ENCODE data around the gene STRIT1. TPM values are rescaled to one million over a fixed set of nuclear protein-coding genes. Genes with fewer than 3 reads are reported as not detected.
A peak's percentile ranks its signal among the peaks of the same experiment; 100 is the strongest.

Gene STRIT1
- total RNA-seq, 1 donor from 2014 or later, result not detected

DNA sequence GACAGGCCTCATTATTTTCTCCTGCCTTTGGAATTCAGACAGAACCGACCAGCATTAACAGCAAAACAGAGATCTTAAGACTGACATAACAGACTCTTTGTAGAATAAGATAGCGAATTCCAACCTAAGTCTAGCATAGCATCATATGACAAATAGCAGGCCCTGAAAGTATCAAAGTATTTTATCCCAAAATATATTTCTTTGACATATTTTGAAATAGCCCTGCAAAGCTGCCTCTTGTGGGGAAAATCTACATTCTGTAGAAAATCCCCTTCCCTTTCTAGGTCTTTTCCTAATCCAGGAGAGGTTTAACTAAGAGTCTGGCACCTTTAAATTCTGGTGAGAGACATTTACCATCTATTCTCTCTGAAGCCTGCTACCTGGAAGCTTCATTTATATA, 34.4 kb upstream of the STRIT1 start:
- DNase-seq, result no peak
- no peak overlapping the region for H3K4me3 Mint-ChIP-seq (ENCODE audit: unreplicated experiment)
- H3K4me1 Mint-ChIP-seq (ENCODE audit: low read depth, unreplicated experiment), result peaks cover 5% of the 10 kb centered on the region
- peaks cover 2% of the 10 kb centered on the region for H3K27me3 Mint-ChIP-seq (ENCODE audit: unreplicated experiment)
- no peaks in the 10 kb centered on the region for H3K9me3 Mint-ChIP-seq (ENCODE audit: unreplicated experiment)
- H3K27ac Mint-ChIP-seq (ENCODE audit: unreplicated experiment), result no peak overlapping the region
- no peaks in the 10 kb centered on the region for H3K36me3 Mint-ChIP-seq (ENCODE audit: unreplicated experiment)
- TF ChIP-seq, protein P1, sequence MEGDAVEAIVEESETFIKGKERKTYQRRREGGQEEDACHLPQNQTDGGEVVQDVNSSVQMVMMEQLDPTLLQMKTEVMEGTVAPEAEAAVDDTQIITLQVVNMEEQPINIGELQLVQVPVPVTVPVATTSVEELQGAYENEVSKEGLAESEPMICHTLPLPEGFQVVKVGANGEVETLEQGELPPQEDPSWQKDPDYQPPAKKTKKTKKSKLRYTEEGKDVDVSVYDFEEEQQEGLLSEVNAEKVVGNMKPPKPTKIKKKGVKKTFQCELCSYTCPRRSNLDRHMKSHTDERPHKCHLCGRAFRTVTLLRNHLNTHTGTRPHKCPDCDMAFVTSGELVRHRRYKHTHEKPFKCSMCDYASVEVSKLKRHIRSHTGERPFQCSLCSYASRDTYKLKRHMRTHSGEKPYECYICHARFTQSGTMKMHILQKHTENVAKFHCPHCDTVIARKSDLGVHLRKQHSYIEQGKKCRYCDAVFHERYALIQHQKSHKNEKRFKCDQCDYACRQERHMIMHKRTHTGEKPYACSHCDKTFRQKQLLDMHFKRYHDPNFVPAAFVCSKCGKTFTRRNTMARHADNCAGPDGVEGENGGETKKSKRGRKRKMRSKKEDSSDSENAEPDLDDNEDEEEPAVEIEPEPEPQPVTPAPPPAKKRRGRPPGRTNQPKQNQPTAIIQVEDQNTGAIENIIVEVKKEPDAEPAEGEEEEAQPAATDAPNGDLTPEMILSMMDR (IDR thresholded peaks at IDR 0.05; ENCODE audit: partially characterized antibody, unreplicated experiment), result no peak

DNA sequence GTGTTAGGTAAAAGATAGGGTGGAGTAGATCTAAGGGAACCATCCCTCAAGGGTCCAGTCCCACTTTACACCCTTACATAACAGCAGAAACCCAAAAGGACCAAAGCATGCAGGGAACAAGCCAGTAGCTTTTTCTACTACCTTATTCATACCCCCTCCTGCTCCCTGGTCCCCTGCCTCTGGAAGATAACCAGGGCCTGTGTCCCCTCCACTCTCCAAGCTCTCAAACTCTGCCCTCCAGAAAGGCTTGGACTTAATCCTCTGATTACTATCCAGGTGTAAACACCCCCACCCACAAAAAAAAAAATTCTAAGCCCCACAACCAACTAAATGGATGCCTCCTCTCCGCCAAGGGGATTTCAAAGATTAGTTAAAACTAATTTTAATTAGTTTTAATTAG, 33.9 kb upstream of the STRIT1 start:
- Mint-ChIP-seq H3K4me1 (ENCODE audit: low read depth, unreplicated experiment) (peaks cover 5% of the 10 kb centered on the region), H3K4me3 (ENCODE audit: unreplicated experiment) (no peak overlapping the region)

DNA sequence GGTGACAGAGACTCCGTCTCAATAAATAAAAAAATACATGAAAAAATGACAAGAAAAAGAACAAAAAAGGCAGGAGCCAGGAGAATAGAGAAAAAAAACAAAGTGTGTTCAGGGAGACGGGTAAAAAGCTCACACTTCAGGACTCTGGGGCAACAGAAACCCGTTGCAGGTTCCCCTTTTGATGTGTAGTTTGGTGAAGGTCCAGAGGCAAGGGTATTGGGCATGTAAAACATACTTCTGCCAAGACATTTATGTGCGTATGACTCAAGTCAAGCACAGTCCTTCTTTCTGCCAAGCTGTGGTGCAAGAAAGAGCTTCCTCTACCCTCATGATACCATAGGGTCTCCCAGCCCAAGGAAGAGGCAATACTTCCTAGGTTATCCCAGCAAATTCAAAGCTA, 33.4 kb upstream of the STRIT1 start:
- Mint-ChIP-seq H3K27ac (ENCODE audit: unreplicated experiment) (no peak overlapping the region), H3K27me3 (ENCODE audit: unreplicated experiment) (peaks cover 2% of the 10 kb centered on the region), H3K4me1 (ENCODE audit: low read depth, unreplicated experiment) (peaks cover 10% of the 10 kb centered on the region), H3K36me3 (ENCODE audit: unreplicated experiment) (no peaks in the 10 kb centered on the region), H3K4me3 (ENCODE audit: unreplicated experiment) (no peak overlapping the region), H3K9me3 (ENCODE audit: unreplicated experiment) (no peaks in the 10 kb centered on the region)
- TF ChIP-seq, protein P1 (IDR thresholded peaks at IDR 0.05; ENCODE audit: partially characterized antibody, unreplicated experiment), result no peak
- DNase-seq, result no peak

More for the DNA sequence above, 33.9 kb upstream of the STRIT1 start:
- H3K36me3 Mint-ChIP-seq (ENCODE audit: unreplicated experiment), result no peaks in the 10 kb centered on the region
- DNase-seq, result no peak
- TF ChIP-seq, protein P1 (IDR thresholded peaks at IDR 0.05; ENCODE audit: partially characterized antibody, unreplicated experiment), result no peak
- peaks cover 2% of the 10 kb centered on the region for H3K27me3 Mint-ChIP-seq (ENCODE audit: unreplicated experiment)
- no peak overlapping the region for H3K27ac Mint-ChIP-seq (ENCODE audit: unreplicated experiment)
- H3K9me3 Mint-ChIP-seq (ENCODE audit: unreplicated experiment), result no peaks in the 10 kb centered on the region

DNA sequence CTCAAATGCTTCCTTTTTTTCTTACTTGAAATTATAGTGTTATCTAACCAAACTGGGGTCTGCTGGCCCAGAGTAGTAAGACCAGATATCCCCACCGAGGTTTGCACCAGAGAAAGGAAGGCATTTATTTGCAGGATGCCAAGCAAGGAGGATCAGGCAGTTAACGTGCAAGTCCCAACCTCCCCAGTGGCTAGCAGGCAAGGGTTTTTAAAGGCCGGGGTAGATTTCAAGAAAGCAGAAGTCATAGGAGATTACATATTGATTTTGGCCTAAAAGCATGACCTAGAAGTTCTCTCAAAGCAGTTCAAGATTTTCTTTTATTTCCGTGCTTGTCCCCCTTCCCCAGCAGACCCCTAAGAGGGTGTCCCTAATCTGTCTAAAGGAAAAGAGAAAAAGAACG, 32.8 kb upstream of the STRIT1 start:
- TF ChIP-seq, protein P1 (IDR thresholded peaks at IDR 0.05; ENCODE audit: partially characterized antibody, unreplicated experiment), result no peak
- peaks cover 2% of the 10 kb centered on the region for H3K27me3 Mint-ChIP-seq (ENCODE audit: unreplicated experiment)
- H3K9me3 Mint-ChIP-seq (ENCODE audit: unreplicated experiment), result no peaks in the 10 kb centered on the region
- peaks cover 14% of the 10 kb centered on the region for H3K4me1 Mint-ChIP-seq (ENCODE audit: low read depth, unreplicated experiment)
- no peak overlapping the region for H3K27ac Mint-ChIP-seq (ENCODE audit: unreplicated experiment)
- DNase-seq, result no peak
- no peak overlapping the region for H3K4me3 Mint-ChIP-seq (ENCODE audit: unreplicated experiment)
- H3K36me3 Mint-ChIP-seq (ENCODE audit: unreplicated experiment), result no peaks in the 10 kb centered on the region

DNA sequence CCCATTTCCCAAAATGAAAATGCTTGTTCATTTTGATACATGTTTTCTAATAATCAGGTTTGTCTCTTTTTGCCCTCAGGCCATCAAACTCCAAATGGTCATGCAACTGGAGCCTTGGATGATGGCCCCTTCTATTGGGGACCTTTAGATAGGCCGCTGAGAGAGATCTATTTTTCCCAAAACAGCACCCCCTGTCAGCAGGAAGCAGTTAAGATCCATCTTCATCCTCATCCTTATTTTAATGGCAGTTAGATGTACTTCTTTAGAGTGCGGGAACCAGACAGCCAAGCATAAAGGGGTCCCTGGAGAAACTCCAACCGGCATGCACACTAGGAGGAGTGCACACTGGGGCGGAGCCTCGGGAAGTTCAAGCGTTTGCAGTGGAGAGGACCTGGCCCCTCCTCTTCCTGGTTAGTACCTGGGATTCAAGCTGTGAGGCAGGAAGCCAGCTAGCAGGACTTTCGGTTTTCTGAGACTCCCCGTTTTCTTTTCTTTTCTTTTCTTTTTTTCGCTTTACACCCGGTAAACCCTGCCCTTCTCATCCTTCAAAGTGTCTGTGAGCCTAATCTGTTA, 31.9 kb upstream of the STRIT1 start:
- Mint-ChIP-seq H3K9me3 (ENCODE audit: unreplicated experiment) (no peaks in the 10 kb centered on the region), H3K27ac (ENCODE audit: unreplicated experiment) (no peak overlapping the region), H3K4me3 (ENCODE audit: unreplicated experiment) (no peak overlapping the region), H3K27me3 (ENCODE audit: unreplicated experiment) (peaks cover 2% of the 10 kb centered on the region), H3K4me1 (ENCODE audit: low read depth, unreplicated experiment) (peaks cover 16% of the 10 kb centered on the region), H3K36me3 (ENCODE audit: unreplicated experiment) (no peaks in the 10 kb centered on the region)
- peak; percentile 20 for DNase-seq
- TF ChIP-seq, protein P1 (IDR thresholded peaks at IDR 0.05; ENCODE audit: partially characterized antibody, unreplicated experiment), result no peak
